Transverse colon (tissue), 4 donors: ENCODE data around the gene PPP1R2C.

Experiments used
- EP300 ChIP-seq: sonication (generic); formaldehyde crosslinking; IDR thresholded peaks from one replicate; pipeline ENCODE4 v1.6.1; 2017; ENCODE audit warnings: antibody characterized with exemption, low read depth
- POLR2A ChIP-seq: fragments of 450-650 bp; IDR thresholded peaks from one replicate; pipeline ENCODE4 v1.6.1; 2016; ENCODE audit warnings: antibody characterized with exemption, mild to moderate bottlenecking, moderate library complexity
- POLR2AphosphoS5 ChIP-seq, 3 donors: sonication (generic); formaldehyde crosslinking; IDR thresholded peaks; one replicate each; pipeline ENCODE4 v1.6.1; 2016; ENCODE audit warnings: antibody characterized with exemption in 3 of 3
- TF ChIP-seq, protein P1 (sequence below), 5 experiments: fragments of 200-600 bp in 3 of 5; fragments of 450-650 bp in 2 of 5; sonication (generic) in 3 of 5; IDR thresholded peaks; 1 replicate in 2 of 5; 2 replicates in 3 of 5; pipeline ENCODE4 v1.5.1; 2016 to 2017; ENCODE audit warnings: antibody characterized with exemption in 5 of 5, inconsistent platforms in 3 of 5, mild to moderate bottlenecking in 2 of 5, moderate library complexity in 1 of 5

DNA sequence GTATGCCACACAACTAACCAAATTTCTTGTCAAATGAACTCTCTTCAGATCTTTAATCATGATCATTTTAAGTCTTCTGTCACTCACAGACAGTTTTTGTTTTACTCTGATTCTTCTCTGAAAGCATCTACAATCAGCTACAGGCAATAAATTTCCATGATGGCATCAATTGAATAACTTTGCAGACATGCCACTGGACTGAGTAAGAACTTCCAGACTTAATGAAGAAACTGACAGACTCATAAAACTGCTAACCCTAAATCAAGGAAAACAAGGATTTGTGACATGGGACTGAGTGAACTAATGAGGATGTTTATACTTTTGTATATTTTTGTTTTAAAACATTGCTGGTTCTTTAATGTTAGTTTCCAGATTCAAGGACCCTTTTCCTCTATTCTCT, 5.5 kb upstream of the PPP1R2C start:
- TF ChIP-seq, protein P1, sequence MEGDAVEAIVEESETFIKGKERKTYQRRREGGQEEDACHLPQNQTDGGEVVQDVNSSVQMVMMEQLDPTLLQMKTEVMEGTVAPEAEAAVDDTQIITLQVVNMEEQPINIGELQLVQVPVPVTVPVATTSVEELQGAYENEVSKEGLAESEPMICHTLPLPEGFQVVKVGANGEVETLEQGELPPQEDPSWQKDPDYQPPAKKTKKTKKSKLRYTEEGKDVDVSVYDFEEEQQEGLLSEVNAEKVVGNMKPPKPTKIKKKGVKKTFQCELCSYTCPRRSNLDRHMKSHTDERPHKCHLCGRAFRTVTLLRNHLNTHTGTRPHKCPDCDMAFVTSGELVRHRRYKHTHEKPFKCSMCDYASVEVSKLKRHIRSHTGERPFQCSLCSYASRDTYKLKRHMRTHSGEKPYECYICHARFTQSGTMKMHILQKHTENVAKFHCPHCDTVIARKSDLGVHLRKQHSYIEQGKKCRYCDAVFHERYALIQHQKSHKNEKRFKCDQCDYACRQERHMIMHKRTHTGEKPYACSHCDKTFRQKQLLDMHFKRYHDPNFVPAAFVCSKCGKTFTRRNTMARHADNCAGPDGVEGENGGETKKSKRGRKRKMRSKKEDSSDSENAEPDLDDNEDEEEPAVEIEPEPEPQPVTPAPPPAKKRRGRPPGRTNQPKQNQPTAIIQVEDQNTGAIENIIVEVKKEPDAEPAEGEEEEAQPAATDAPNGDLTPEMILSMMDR (IDR thresholded peaks at IDR 0.05): no peak
- no peak for TF ChIP-seq EP300
- no peak for TF ChIP-seq POLR2AphosphoS5 (IDR thresholded peaks at IDR 0.05)
- TF ChIP-seq POLR2A: no peak
